Activated effector memory CD4-positive, alpha-beta T cell treated with Interleukin-2 at 50 U/mL for 16 hours (primary cell): ENCODE measurements around the gene SMPD1.
A peak's percentile ranks its signal among the peaks of the same experiment; 100 is the strongest.

ENCODE experiments used
- DNase-seq: peaks from one replicate; pipeline ENCODE4 v3.0.0-alpha.2; 2020

SMPD1 gene

DNA sequence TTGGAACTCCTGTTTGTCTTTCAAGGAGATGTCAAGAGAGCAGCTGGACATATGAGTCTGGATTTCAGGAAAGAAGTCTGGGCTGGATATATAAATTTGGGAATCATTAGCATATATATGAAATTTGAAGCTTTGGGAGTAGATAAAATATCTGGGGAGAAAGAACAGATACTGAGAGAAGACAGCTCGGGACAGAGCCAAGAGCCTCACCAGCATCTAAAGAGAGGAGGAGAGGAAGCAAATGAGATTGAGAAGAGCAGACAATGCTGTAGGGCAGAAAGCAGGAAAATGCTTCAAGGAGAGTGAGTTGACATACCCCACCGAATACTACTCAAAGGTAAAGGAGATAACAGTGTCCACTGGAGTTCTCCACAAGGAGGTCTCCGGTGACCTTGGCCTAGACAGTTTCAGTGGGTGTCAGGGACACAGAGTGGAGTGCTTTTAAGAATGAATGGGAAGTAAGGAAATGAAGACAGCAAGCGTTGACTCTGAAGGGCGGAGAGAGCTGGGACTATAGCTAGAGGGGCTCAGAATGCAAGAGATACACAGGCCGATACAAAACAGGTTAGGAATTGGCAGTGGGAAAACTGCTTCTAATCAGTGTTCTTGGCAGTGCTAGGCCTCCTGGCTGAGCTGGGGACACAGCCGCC is 27.8 kb downstream of the SMPD1 start:
- DNase-seq, result no peak

DNA sequence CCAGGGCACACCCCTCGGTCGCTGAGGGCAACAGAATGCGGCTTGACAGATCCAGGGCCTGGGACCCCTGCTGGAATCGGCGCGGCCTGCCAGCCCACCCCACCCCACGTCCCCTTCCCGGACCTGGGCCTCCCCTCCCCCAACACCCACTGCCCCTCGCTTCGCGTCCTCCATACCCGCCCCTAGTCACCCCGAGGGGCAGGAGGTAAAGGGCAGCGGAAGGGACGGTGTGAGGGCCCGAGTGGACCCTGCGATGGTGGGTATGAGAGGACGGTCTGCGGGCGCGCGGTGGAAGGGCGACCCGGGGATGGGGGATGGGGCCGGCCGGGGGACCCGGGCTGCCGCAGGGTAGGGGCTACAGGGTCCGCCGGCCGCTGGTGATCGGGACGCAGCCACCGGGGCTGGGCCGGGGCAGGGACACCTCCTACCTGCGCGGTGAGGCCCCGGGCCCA is 28.3 kb downstream of the SMPD1 start:
- no peak for DNase-seq

DNA sequence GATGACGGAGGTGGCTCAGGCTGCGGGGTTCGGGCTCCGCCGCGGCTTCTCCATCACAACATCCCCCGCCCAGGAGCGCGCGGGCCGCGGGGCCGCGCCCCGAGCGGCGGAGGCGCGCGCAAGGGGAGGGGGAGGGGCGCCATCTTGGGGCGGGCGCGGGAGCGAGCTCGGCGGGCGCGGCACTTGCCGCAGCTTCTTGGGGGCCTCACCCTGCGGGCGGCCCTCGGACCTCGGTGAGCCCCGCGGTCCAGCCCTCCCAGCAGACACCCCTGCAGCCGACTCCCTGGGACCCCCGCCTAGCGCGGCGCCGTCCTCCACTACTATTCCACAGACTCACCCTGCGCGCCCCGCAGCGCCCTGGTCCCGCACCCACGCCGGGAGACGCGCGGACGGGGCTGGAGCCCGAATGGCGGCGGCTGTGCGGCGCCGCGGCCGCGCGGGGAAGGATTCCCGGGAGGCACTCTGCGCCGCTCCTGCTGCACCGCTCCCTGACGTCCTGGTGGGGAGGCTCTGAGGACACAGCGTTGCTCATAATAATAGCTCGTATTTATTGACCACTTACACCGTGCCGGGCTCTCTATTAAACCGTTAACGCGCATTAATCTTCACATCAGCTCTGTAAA is 28.8 kb downstream of the SMPD1 start, which contains the start of gene APBB1:
TSS of gene APBB1 (minus strand) at position 86 of the 623 bp plus-strand sequence. CDS start 7,747 bp downstream, outside the sequence.
- peak; percentile 70 for DNase-seq

DNA sequence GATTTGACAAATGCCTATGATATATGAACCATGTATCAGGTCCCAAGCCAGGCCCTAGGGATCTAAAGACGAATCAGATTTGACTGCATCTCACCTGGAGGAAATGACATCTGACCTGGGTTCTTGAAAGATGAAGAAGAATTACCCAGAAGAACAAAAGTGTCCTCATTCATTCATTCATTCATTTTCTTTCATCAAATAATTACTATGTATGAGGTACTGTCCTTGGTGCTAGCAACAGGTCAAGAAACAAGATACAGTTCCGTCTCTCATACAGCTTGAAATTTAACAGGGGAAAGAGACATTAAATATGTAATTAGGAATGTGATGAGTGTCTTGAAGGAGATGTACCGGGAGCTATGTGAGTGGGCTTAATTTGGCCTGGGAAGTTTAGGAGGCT is 30.4 kb downstream of the SMPD1 start:
- no peak for DNase-seq

DNA sequence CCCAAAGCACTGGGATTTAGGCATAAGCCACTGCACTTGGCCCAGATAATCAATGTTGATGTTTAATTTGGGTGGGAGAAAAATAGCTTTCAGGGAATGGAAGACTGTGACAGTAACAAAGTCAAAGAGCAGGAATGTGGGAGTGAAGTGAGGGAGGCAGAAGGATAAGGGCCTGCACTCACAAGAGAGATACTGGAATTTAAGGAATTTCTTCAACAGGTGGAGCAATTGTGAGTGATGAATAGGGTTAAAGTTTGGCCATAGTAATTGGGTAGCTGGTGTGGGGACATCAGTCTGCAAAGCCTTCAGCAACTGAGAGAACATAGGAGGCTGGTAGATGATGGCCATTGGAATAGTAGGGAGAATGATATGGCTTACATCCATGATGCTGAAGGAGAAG is 37.2 kb downstream of the SMPD1 start:
- no peak for DNase-seq

DNA sequence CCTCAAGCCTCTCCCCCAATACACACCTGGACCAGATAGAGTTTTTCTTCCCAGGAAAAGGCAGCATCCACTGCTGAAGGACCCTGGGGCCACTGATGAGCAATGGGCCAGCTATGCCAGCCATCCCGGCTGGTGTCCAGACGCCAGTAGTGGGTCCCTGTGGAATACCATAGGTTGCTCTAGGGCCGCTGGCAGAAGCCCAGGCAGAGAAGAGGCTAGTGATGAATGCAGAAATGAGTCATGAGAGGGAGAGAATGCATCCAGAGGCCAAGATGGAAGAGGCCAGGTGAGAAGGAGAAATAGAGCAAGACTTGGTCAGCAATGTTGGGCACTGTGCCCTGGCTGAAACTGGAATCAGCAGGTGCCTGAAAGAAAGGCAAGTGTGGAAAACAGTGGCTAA is 41.6 kb downstream of the SMPD1 start:
- no peak for DNase-seq

DNA sequence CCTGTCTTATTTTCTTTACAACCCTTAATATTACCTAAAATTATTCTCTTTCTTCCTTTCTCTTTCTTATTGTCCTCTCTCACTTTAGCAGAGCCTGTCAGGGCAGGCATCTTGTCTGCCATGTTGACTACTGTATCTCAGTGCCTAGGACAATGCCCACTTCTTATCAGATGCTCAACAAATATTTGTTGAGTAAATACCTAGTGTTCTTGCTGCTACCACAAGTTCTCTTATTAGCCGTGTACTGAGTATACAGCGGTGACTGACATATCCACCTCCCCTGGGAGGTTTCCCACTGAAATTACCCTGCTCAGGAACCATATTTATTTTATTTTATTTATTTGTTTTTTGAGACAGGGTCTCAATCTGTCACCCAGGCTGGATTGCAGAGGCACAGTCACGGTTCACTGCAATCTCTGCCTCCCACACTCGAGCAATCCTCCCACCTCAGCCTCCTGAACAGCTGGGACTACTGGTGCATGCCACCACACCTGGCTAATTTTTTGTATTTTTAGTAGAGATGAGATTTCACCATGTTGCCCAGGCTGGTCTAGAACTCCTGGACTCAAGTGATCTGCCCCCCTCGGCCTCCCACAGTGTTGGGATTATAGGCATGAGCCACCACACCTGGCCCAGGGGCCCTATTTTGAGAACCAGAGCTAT is 43.9 kb downstream of the SMPD1 start:
- no peak for DNase-seq

DNA sequence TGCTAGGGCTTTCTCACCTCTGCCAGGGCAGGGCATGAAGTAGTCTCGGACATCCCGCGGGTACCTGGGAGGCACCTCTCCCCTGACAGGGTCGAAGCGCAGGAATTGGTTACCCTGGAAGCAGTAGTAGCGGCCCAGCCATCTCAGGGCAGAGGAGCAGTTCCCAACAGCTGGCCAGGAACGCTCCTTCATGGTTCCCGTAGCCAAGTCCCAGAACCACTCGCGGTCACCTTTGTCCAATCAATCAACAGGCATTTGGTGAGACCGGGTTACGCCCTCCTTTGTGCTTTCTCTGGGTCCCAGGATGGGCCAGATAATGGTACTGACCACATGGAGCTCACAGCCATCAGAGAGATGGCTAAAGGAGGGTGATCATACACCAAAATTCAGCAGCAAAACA is 47.1 kb downstream of the SMPD1 start:
- DNase-seq, result no peak

DNA sequence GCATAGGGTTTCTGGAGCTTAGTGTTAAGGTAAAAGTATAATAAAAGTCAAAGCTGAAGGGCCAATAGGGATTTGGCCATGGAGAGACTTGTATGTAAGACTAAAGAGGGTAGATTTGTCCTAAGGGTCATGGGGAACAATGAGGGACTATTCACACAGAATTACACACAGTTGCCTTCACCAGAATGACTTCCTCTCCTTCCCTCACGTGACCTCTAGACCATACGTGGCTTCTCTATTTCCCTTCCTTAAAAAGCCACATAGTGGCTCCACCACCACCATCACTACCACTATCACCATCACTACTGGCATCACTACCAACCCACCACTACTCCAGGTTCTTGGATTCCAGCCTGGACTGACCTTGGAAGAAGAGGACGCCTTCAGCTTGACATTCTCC is 47.7 kb downstream of the SMPD1 start:
- DNase-seq, result no peak

DNA sequence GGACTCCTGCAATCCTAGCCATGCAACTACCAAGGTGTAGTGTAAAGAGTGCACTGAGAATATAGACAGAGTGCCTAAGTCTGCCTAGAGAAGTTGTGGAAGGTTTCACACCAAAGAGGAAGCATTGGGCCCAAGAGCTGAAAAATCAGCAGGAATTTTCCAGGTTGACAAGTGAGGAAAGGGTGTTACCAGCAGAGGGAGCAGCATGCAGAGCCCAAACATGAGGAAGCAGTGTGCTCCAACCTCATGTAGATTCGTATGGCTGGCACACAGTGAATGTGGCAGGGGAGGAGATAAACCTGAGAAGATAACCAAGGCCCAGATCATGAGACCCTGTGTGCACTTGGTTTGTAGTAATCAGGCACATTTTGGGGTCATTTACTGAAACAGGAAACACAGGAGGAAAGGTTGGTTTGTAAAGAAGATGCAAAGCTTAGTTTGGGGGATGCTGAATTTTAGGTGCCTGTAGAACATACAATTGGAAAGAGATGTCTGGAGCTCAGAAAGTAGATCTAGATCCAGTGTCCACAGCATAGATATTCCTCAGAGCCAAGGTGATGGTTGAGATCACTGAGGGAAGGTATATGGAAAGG is 48.8 kb downstream of the SMPD1 start:
- DNase-seq, result no peak

DNA sequence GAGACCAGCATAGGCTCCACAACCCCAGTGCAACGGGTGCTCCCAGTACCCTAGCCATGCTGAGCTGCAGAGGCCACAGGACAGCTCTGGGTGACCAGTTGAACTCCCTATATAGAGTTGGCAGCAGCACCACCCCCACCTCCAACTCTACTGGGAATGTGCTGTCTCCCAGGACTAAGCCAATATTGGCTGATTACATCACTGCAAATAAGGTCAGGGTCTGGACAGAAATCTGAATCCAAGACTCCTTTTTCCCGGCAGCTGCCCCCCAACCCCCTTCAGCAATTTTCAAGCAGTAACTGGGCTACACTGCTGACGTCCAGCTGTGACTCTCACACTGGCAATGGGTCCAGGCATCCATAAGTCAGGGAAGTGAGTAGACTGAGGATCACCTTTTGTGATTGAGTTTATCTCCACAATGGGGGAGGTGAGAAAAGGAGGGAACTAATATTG is 50.7 kb downstream of the SMPD1 start, which contains the start of gene HPX:
TSS of gene HPX (minus strand) at position 82 of the 453 bp plus-strand sequence. CDS start at position 58, 24 bp downstream.
- DNase-seq, result no peak

DNA sequence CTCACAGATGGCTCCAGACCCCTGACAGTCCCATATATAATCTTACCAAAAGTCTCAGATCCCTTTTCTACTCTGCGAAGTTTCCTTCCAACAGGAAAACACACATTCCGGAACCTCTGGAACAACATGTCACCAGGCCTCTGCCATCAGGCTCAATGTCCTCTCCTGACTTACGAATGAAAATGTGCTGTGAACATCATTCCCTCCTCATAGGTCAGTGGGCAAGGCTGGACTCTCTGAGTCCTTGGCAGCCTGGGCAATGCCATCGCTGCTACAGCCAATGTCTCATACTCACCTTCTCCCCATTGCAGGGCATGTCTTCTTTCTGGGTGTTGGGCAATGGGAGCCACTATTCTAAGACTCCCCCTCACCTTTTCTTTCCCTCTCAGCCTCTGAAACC is 52.2 kb downstream of the SMPD1 start:
- no peak for DNase-seq

DNA sequence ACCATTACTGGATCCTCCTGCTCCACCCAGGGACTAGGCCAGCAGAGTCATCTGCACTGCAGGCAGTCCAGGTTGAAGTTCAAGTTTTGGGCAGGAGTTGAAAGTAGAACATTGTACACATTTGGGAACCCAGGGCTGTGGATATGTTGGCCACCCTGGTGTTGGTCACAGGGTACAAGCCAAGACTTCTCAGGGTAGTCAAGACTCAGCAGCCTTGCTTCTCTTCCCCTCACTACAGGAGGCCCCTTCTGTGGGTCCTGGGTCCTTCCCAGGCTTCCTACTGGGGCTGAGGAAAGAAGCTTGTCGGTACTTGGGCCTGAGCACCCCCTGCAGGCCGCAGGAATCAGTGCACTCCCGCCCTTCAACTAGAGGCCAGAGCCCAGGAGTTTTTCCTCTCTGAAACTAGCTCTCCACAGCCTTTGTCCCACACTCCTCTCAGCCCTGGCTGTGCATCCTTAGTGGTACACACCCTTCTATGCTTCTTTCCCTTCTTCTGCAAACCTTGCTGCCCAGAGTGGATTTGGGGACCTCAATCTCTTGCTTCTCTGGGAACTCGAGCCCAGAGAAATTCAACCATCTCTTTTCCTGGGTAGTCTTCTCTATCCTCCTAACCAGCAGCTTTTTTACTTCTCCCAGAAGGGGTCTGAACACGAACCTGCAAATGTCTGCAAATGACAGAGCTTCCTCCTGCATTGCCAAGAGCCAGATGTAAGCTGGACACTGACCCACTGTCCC is 53.2 kb downstream of the SMPD1 start:
- DNase-seq, result peak; percentile 25
